ENCODE measurements around the gene MRPL24. TPM values are rescaled to one million over a fixed set of nuclear protein-coding genes. Genes with fewer than 3 reads are reported as not detected.

The MRPL24 gene
- 65.1 and 66.7 TPM in 2 replicates for total RNA-seq

DNA sequence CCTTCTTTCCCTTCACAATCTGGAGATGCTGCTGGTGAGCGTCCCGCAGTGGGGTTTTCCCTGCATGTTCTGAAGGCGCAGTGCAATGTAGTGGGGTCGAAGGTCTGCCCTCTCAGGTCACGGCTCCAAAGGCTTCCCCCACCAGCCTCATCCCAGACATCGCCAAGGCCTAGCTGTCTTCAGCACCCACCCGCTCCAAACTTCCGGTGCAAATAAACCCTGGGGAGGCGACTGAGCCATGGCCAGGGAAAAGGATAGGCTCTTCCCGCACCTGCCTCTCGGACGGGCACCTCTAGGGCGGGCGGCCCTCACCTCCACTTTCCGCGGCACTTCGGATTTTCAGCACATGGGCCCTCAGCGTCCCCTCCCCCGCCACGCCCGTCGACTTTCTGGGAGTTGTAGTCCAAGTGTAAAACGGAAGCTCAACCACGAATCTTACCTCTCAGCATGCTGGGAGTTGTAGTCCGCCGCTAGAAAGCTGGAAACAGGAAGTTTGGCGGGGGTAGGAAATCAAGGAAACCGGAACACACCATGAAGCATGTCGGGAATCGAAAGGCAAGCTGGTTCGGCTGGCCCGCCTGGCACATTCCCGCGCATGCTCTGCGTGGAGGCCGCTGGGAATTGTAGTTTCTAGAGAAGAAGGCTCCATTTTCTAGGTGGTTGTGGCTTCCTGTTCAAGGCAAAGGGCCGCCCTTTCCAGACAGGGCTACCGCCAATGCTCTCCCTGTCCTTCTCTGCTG lies at the start of gene MRPL24:
TSS of gene MRPL24 (minus strand) at position 348 of the 740 bp plus-strand sequence. CDS start 2,384 bp downstream, outside the sequence.

DNA sequence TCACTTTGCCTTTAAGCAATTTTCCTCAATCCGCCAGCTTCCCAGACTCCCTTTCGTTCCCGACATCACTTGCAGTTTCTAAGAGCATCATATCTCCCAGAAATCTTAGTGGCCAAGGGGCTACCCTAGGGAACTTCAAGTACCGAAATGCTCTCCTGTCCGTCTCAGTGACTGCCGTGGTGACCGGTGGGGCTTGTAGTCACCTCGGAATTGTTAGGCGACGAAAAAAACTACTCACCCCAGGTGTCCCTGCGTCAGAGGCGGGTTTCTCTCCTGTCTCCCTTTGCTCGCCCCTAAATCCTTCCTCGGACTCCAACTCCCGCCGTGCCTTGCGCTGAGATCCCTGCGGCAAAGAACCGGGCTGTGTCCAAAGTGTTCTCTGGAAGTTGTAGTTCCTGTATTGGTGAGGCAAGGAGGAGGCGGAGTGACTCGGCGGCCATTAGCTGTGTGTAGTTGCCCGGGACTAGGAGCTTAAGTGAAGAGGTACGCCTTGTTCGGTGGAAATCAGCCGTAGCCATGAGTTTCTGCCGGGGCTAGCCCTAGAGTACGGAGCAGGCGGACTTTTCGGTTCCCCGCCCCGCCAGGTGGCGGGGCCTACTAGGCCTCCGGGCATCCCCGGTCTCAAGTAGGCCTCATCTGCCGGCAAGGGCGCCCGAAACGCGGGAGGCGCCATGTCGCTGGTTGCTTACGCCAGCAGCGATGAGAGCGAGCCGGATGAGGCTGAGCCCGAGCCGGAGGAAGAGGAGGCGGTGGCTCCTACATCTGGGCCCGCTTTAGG lies 26.4 kb upstream of the MRPL24 start, which contains the start of gene PRCC:
TSS of gene PRCC (plus strand) at position 435 of the 778 bp plus-strand sequence. CDS start at position 672, 237 bp downstream.

DNA sequence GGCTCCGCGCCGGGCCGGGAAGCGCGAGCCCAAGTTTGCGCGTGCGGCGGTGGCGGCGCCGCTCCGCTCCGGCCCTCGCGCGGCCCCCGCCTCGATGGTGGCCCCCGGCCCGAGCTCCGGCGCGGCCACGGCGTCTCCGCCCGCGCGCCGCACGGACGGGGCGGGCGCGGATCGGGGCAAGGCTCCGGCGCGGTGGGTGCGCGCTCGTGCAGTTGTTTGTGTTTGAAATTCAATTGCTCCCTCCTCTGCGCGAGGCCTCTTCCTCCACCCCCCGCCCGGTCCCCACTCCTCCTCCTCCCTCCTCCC lies 10.5 kb upstream of the MRPL24 start, which contains the start of gene HDGF:
TSS of gene HDGF (minus strand) at position 225 of the 306 bp plus-strand sequence. CDS start 246 bp downstream, outside the sequence.

DNA sequence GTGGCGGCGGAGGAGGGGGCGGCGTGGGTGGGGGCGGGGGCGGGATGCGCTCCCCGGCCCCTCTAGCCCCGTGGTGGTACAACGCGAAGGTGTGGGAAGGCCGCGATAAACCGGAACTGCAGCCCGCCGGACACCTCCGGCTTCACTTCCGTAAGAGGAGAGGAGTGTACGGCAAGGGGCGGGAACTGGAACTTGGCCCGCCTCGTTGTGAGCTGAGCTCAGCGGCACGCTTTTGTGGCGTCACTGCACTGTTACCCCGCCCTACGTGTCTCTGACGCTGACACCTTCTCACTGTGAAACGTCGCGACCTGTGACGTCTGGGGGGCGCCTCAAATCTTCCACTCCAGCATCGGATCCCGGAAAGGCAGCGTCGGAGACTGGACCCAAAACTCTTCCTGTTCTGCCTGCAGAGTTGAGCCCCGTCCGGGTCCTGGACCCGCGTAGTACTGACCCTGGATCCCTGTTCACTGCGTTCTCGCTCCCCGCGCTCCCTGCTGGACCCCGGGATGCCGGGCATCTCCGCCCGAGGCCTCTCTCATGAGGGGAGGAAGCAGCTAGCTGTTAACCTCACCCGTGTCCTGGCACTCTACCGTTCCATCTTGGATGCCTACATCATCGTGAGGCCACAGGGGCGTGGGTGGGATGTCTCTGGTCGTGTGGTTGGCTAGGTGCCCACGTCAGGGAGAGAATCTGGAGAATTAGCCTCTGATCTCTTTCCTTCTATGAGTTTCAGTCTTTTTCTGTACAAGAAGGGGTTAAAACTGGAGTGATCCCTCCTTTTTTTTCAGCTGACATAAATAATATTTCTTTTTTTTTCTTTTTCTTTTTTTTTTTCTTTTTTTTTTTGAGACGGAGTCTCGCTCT lies 12.1 kb downstream of the MRPL24 start, which contains the start of gene ISG20L2:
TSS of gene ISG20L2 (minus strand) at position 168 of the 864 bp plus-strand sequence. CDS start 1,114 bp downstream, outside the sequence.

DNA sequence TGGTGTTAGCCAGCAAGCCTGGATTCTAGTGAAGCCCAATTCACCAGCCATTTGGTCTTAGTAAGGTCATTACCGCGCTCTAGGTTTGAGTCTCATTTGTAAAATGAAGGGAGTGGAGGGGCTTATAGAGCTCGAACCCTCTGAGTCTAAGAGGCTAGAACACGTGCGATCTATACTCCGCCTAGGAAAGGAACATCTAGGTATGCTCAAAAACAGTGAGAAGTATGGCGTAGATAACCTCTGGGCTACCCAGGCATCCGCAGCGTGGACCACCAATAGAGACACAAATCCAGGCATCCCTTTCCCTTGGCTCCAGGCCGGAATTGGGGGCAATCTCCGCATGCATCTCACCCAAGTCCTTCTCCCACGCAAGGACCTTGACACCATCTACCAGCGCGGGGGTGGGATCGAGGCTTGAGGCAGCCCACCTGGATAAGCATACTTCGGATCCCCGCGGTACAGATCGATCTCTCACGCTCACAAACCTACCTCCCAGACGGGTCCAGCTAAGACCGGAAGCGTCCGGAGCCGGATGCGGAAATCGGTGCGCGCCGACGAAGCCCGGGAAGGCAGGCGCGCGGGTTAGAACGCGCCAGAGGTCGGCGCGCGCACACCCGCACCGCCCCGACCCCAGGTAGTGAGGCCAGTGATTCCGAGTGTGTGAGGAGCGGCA lies 12.8 kb downstream of the MRPL24 start, which contains the start of gene METTL25B:
TSS of gene METTL25B (plus strand) at position 544 of the 673 bp plus-strand sequence. CDS start 636 bp downstream, outside the sequence.

DNA sequence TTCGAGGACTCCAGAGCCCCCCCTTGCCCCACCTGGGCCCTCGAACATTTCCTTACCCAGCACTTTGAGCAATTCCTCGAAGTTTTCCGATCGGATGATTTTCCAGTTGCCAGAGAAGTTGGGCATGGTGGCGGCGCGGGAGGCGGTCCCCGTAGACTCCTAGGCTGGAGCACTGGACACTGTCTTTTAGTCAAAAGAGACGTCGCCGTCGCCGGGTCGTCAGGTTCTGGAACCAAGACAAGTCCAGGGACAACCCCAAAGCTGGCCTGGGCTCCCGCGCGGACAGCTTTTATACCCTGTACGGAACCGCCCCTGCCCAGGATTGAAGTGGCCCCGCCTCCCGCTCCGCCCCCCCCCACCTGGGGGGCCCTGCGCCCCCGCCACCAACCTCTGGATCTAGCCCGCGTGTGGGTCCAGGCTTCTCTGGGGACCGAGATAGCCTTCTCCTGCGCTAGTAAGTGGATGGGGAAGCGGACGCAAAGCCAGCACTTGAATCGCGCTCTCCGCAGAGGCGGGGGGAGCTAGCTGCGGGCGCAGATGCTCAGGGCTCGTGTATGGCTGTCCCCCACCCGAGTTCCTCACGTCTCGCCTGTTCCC lies 35.5 kb downstream of the MRPL24 start, which contains the start of gene CRABP2:
TSS of gene CRABP2 (minus strand) at position 263 of the 597 bp plus-strand sequence. CDS start at position 126, 137 bp downstream.

Other genes starting within 250 kb of the MRPL24 start
- gene MEF2D, start 240.3 kb downstream of the MRPL24 start, total RNA-seq, result 4.2 and 4.3 TPM in 2 replicates
- gene IQGAP3, start 168.5 kb downstream of the MRPL24 start, total RNA-seq, result 2.3 and 2.5 TPM in 2 replicates
- gene TTC24, start 161.4 kb downstream of the MRPL24 start, total RNA-seq, result not detected in 2 replicates
- 67.7 and 70.2 TPM in 2 replicates for gene NAXE, start 149.3 kb downstream of the MRPL24 start, total RNA-seq
- 7.8 and 9.4 TPM in 2 replicates for gene GPATCH4, start 139.6 kb downstream of the MRPL24 start, total RNA-seq
- not detected in 2 replicates for gene HAPLN2, start 121.7 kb downstream of the MRPL24 start, total RNA-seq
- not detected in 2 replicates for gene BCAN, start 99.0 kb downstream of the MRPL24 start, total RNA-seq
- gene NES, start 63.7 kb downstream of the MRPL24 start, total RNA-seq, result 6.1 and 6.7 TPM in 2 replicates
- 17.5 and 37.3 TPM in 2 replicates for gene CRABP2, start 35.5 kb downstream of the MRPL24 start, total RNA-seq
- 8.1 and 14.3 TPM in 2 replicates for gene METTL25B, start 12.6 kb downstream of the MRPL24 start, total RNA-seq
- 5.5 and 7.5 TPM in 2 replicates for gene ISG20L2, start 12.3 kb downstream of the MRPL24 start, total RNA-seq
- gene HDGF, start 10.6 kb upstream of the MRPL24 start, total RNA-seq, result 121 and 125 TPM in 2 replicates
- gene PRCC, start 26.4 kb upstream of the MRPL24 start, total RNA-seq, result 8.7 and 10.0 TPM in 2 replicates
- gene SH2D2A, start 75.8 kb upstream of the MRPL24 start, total RNA-seq, result not detected in 2 replicates
- not detected in 2 replicates for gene INSRR, start 118.0 kb upstream of the MRPL24 start, total RNA-seq
- gene NTRK1, start 119.8 kb upstream of the MRPL24 start, total RNA-seq, result under 0.01 TPM in 1 of 2 replicates, not detected in the other
- 1.00 and 1.2 TPM in 2 replicates for gene PEAR1, start 152.6 kb upstream of the MRPL24 start, total RNA-seq
- gene LRRC71, start 179.5 kb upstream of the MRPL24 start, total RNA-seq, result not detected in 2 replicates

Data from smooth muscle cell of bladder (primary cell).